GM21529 (cell line): ENCODE data around the gene LRRC7.
A peak's percentile ranks its signal among the peaks of the same experiment; 100 is the strongest.
"Not testable (repeated sequence)": the region's sequence is repeated elsewhere in the genome, so short reads cannot be mapped to it uniquely, and the experiment has no call there.

Experiments
- ATAC-seq: cut with Tn5 transposase; IDR thresholded peaks from one replicate; pipeline ENCODE4 v1.9.1; 2021; ENCODE audit not compliant: unreplicated experiment

The LRRC7 gene

DNA sequence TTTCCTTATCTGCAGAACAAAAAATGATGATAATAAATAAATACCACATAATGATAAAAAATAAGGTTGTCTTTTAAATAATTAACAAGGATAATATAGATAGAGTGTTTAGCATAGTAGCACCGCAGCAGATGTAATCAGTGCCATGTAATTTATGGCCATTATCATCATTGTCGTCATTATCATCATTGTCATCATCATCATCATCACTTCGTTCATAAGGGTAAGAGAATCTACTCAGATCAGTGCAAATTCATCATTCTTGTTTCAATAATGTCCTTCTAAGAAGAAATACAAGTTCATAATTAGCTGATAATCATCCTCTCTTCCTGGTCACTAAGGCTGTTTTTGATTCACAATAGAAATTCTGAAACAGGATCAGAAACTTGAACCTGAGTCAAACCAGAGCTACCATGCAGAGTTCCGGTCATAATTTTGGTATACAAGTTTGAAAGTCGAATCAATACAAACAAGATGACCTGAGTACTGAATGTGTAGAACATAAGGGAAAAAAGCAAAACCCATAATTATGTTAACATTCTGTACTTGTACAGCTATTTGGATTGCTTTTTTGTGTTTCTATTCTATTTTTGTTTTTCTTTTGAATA is 465.6 kb downstream of the LRRC7 start:
- peak; percentile 88 for ATAC-seq

GRCh38 chr1:70033936-70034335 is 466.2 kb downstream of the LRRC7 start:
- no peak for ATAC-seq

DNA sequence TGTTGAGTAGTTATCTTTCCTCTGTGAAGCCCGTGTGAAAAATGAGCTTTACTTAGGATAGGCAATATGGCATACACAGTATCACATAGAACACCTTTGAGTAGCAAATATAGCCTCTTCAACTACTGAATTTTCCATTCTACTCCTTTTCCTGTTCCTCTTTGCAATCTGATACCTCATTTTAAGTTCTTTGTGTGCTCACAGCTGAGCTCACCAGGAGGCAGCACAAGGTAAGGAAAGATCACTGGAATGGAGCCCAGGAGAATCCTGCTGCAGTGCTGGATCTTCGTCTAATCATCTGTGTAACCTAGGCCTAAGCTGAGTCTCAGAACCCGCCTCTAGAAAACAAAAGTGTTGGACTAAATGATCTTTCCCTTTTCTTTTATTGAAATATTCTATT is 466.7 kb downstream of the LRRC7 start:
- no peak for ATAC-seq

DNA sequence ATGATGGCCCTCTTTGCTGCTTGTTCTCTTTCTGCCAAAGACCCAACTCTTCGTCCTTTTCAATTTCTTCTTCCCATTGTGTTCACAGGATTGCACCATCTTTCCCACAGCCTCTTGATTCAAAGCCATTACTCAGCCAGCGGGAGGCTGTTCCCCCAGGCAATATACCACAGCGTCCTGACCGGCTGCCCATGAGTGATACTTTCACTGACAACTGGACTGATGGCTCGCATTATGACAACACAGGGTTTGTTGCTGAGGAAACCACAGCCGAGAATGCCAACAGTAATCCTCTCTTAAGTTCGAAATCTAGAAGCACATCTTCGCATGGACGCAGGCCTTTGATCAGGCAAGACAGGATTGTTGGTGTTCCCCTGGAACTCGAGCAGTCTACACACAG is 470.3 kb downstream of the LRRC7 start:
- no peak for ATAC-seq

GRCh38 chr1:70039485-70039884 is 471.8 kb downstream of the LRRC7 start:
- no peak for ATAC-seq

GRCh38 chr1:70041317-70042045 is 473.8 kb downstream of the LRRC7 start:
- no peak for ATAC-seq

- no peak for ATAC-seq
Observed at GRCh38 chr1:70042090-70042731, 474.5 kb downstream of the LRRC7 start.

DNA sequence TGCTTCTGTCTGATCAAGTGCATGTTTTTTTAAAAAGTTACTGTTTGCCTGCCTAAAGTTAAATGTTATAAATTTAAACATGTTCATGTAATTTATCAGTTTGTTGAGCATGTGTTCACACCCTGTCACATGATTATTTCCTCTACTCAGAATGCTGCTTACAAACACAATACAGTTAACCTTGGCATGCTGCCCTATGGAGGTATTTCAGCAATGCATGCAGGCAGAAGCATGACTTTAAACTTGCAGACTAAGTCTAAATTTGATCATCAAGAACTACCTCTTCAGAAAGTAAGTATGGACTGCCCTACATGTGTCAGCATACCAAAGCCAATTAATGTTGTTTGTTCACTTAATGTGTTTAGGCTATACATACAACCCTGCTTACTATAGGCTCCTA is 476.1 kb downstream of the LRRC7 start:
- no peak for ATAC-seq

DNA sequence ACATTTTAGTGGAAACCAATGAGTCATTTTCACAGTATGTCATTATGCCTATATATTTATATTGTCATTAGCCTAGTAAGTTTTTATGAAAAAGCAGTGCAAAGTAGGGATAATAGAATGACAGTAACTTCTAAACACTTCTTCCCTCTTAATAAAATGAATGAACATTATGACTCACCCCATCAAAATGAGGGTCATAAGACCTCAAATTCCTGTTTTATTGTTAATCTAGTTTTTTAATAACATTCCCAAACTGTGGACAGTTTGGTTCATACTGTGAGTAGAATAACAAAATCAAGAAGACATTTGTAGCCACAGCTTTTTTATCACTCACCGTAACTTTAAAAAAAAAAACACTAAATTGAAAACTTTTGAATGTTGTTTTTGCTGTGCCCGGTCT is 477.1 kb downstream of the LRRC7 start:
- ATAC-seq, result no peak

DNA sequence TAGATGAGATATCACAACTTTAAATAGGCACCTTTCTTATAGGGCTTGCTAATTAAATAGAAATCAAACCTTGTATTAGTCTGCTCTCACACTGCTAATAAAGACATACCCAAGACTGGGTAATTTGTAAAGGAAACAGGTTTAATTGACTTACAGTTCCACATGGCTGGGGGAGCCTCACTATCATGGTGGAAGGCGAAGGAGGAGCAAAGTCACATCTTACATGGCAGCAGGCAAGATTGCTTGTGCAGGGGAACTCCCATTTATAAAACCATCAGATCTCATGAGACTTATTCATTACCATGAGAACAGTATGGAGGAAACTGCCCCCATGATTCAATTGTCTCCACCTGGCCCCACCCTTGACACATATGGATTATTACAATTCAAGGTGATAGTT is 477.9 kb downstream of the LRRC7 start:
- ATAC-seq, result not testable (repeated sequence)

DNA sequence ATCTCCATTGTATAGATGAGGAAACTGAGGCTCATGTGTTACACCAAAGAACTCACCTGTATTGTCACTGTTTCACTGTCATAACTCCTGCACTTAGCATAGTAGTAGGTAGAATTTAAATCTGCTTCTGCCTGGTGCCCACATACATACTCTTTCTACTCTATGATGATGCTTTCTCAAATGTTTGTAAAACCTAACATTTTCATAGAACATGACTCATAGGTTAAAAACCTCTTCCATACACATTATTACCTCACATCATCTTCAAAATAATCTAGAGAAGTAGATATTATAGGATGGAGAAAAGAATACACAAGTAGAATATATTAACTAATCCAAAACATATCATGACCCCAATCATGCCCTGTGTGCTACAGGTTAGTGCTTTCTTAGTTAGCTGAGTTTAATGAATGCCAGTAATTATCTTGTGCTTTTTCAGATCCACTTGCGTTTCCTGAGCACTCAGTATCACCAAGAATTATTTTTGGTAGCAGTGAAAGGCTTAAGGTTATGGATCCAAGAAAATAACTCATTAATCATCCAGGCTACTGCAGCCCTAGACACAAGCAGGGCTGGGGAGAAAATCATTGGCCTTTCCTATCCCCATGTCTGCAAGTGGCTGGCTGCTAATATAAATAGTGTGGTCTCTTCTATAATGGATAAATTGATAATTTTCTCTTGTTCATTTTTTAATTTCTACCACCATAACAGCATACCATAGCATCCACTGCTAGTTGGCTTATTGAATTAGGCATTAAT is 480.8 kb downstream of the LRRC7 start:
- ATAC-seq, result no peak

GRCh38 chr1:70051926-70052325 is 484.2 kb downstream of the LRRC7 start:
- no peak for ATAC-seq

DNA sequence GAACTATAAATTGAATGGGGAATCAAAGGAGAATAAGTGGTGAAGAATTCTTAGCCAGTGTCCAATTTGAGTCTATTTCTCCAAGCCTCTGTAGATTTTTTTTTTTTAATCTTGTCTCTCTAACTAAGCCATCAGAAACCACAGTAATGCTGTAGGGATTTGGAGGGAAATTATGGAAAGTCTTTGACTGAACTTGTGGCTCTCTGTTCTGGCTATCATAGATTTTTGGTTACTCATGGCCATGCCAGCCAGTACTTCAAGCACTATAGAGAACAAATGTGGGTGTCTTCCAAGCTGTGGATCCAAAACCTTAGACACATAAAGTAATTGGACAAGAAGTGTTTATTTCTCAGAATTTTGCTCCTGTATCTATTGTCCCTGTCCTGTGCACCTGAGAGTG is 489.8 kb downstream of the LRRC7 start:
- ATAC-seq, result no peak

GRCh38 chr1:70061231-70061630 is 493.5 kb downstream of the LRRC7 start:
- no peak for ATAC-seq

GRCh38 chr1:70063861-70064260 is 496.1 kb downstream of the LRRC7 start:
- no peak for ATAC-seq

GRCh38 chr1:70066711-70067110 is 499.0 kb downstream of the LRRC7 start:
- no peak for ATAC-seq

GRCh38 chr1:70071601-70072000 is 503.9 kb downstream of the LRRC7 start:
- ATAC-seq, result no peak

DNA sequence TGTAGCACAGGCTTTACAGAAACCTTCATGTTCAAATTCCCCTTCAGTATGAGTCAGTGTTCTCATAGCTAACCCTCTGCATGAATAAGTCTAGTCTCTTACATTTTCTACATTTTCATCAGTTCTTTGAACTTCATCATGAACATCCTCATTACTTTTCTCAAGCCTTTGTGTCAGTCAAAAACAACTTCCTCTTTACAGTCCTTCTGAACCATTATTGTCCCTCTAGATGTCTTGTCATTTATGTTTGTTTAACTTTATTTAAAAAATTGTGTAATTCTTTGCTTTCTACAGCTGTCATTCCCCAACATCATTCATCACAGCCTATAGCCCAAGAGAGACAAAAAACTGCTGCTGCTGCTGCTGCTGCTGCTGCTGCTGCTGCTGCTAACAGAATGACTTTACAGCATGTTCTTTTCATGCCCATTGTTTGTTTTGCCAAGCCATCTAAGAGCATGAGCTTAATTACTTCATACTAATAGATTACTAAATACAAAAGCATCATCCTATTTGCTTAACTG is 504.6 kb downstream of the LRRC7 start:
- ATAC-seq, result no peak

GRCh38 chr1:70075761-70076160 is 508.0 kb downstream of the LRRC7 start:
- no peak for ATAC-seq

- no peak for ATAC-seq
Observed at GRCh38 chr1:70077066-70077465, 509.3 kb downstream of the LRRC7 start.

- ATAC-seq, result no peak
Observed at GRCh38 chr1:70079546-70079945, 511.8 kb downstream of the LRRC7 start.
